Pons (tissue), 1 donor: ENCODE data around the gene SCN9A.
A peak's percentile ranks its signal among the peaks of the same experiment; 100 is the strongest.
"Not testable (repeated sequence)": the region's sequence is repeated elsewhere in the genome, so short reads cannot be mapped to it uniquely, and the experiment has no call there.

Experiments used
- DNase-seq: peaks from one replicate; pipeline ENCODE4 v3.0.0-alpha.2; 2016; ENCODE audit warnings: low spot score

The SCN9A gene

GRCh38 chr2:166240387-166241313 is 135.1 kb downstream of the SCN9A start:
- DNase-seq, result no peak

GRCh38 chr2:166239548-166239947 is 136.2 kb downstream of the SCN9A start:
- DNase-seq, result no peak

GRCh38 chr2:166238176-166238575 is 137.6 kb downstream of the SCN9A start:
- no peak for DNase-seq

GRCh38 chr2:166234112-166234846 is 141.5 kb downstream of the SCN9A start:
- no peak for DNase-seq

- DNase-seq, result no peak
These were observed 142.5 kb downstream of the SCN9A start for GRCh38 chr2:166233244-166233643.

- DNase-seq, result no peak
These were observed 145.0 kb downstream of the SCN9A start for GRCh38 chr2:166230724-166231070.

- DNase-seq, result no peak
These were observed 145.6 kb downstream of the SCN9A start for GRCh38 chr2:166230024-166230723.

- no peak for DNase-seq
These were observed 146.1 kb downstream of the SCN9A start for GRCh38 chr2:166229678-166230023.

GRCh38 chr2:166224197-166224596 is 151.5 kb downstream of the SCN9A start:
- no peak for DNase-seq

GRCh38 chr2:166223298-166223697 is 152.4 kb downstream of the SCN9A start:
- no peak for DNase-seq

- no peak for DNase-seq
These were observed 164.7 kb downstream of the SCN9A start for GRCh38 chr2:166211079-166211478.

- not testable (repeated sequence) for DNase-seq
These were observed 165.8 kb downstream of the SCN9A start for GRCh38 chr2:166209944-166210343.

- not testable (repeated sequence) for DNase-seq
These were observed 166.4 kb downstream of the SCN9A start for GRCh38 chr2:166209367-166209766.

GRCh38 chr2:166206153-166206552 is 169.6 kb downstream of the SCN9A start:
- DNase-seq, result not testable (repeated sequence)

- no peak for DNase-seq
These were observed 173.0 kb downstream of the SCN9A start for GRCh38 chr2:166202778-166203177.

- no peak for DNase-seq
These were observed 178.3 kb downstream of the SCN9A start for GRCh38 chr2:166197446-166197845.

GRCh38 chr2:166193407-166193806 is 182.3 kb downstream of the SCN9A start:
- no peak for DNase-seq

GRCh38 chr2:166188084-166188483 is 187.7 kb downstream of the SCN9A start:
- DNase-seq, result no peak

- DNase-seq, result no peak
These were observed 191.0 kb downstream of the SCN9A start for GRCh38 chr2:166184789-166185188.

- DNase-seq, result no peak
These were observed 194.0 kb downstream of the SCN9A start for GRCh38 chr2:166181813-166182154.

GRCh38 chr2:166180951-166181812 is 194.6 kb downstream of the SCN9A start:
- peak; percentile 24 for DNase-seq

GRCh38 chr2:166179201-166179600 is 196.5 kb downstream of the SCN9A start:
- no peak for DNase-seq
